NCI-H1694 (cell line): Measurements from ENCODE around the gene ALG14.
"Not testable (repeated sequence)": the region's sequence is repeated elsewhere in the genome, so short reads cannot be mapped to it uniquely, and the experiment has no call there.

ENCODE experiments used
- DNase-seq: peaks from one replicate; lab custom pipeline; 2025; lab: John Stamatoyannopoulos, UW

Gene ALG14

GRCh38 chr1:95086949-95087533, 14.3 kb upstream of the ALG14 start:
- no peak for DNase-seq

- DNase-seq: no peak
Measured at GRCh38 chr1:95085376-95085775, 12.6 kb upstream of the ALG14 start.

- peak; percentile 51 for DNase-seq
Measured at GRCh38 chr1:95084317-95085176, 11.8 kb upstream of the ALG14 start.

- no peak for DNase-seq
Measured at GRCh38 chr1:95080879-95081278, 8.1 kb upstream of the ALG14 start.

- no peak for DNase-seq
Measured at GRCh38 chr1:95080446-95080845, 7.7 kb upstream of the ALG14 start.

- DNase-seq: no peak
Measured at GRCh38 chr1:95076034-95076433, 3.3 kb upstream of the ALG14 start.

GRCh38 chr1:95073446-95073845, 695 bp upstream of the ALG14 start:
- no peak for DNase-seq

GRCh38 chr1:95072117-95072516, 634 bp downstream of the ALG14 start:
- no peak for DNase-seq

- no peak for DNase-seq
Measured at GRCh38 chr1:95071539-95071938, 1.2 kb downstream of the ALG14 start.

- no peak for DNase-seq
Measured at GRCh38 chr1:95069710-95070093, 3.0 kb downstream of the ALG14 start.

GRCh38 chr1:95068956-95069709, 3.6 kb downstream of the ALG14 start:
- DNase-seq: no peak

- DNase-seq: no peak
Measured at GRCh38 chr1:95067568-95067967, 5.2 kb downstream of the ALG14 start.

GRCh38 chr1:95067062-95067461, 5.7 kb downstream of the ALG14 start:
- no peak for DNase-seq

GRCh38 chr1:95061445-95062006, 11.2 kb downstream of the ALG14 start:
- DNase-seq: no peak

GRCh38 chr1:95058974-95059373, 13.8 kb downstream of the ALG14 start:
- DNase-seq: no peak

- no peak for DNase-seq
Measured at GRCh38 chr1:95057351-95057750, 15.4 kb downstream of the ALG14 start.

- DNase-seq: no peak
Measured at GRCh38 chr1:95049935-95050334, 22.8 kb downstream of the ALG14 start.

- DNase-seq: no peak
Measured at GRCh38 chr1:95048317-95048716, 24.4 kb downstream of the ALG14 start.

GRCh38 chr1:95047624-95048023, 25.1 kb downstream of the ALG14 start:
- DNase-seq: not testable (repeated sequence)

- no peak for DNase-seq
Measured at GRCh38 chr1:95046359-95046758, 26.4 kb downstream of the ALG14 start.

- DNase-seq: peak; percentile 92
Measured at GRCh38 chr1:95043141-95043980, 29.4 kb downstream of the ALG14 start.

GRCh38 chr1:95042286-95042685, 30.5 kb downstream of the ALG14 start:
- DNase-seq: no peak
